Activated CD8-positive, alpha-beta memory T cell treated with anti-CD3 and anti-CD28 coated beads, Interleukin-2, amount 50 U/mL, for 1 hour (primary cell): ENCODE results near the gene SH3PXD2A.
A peak's percentile ranks its signal among the peaks of the same experiment; 100 is the strongest.

Experiments
- DNase-seq: peaks from one replicate; pipeline ENCODE4 v3.0.0-alpha.2; 2020; ENCODE audit errors: extremely low read depth

Gene SH3PXD2A

GRCh38 chr10:103724074-103724473, 131.3 kb downstream of the SH3PXD2A start:
- DNase-seq = no peak

GRCh38 chr10:103723557-103723956, 131.8 kb downstream of the SH3PXD2A start:
- no peak for DNase-seq

GRCh38 chr10:103722632-103723031, 132.7 kb downstream of the SH3PXD2A start:
- no peak for DNase-seq

DNA sequence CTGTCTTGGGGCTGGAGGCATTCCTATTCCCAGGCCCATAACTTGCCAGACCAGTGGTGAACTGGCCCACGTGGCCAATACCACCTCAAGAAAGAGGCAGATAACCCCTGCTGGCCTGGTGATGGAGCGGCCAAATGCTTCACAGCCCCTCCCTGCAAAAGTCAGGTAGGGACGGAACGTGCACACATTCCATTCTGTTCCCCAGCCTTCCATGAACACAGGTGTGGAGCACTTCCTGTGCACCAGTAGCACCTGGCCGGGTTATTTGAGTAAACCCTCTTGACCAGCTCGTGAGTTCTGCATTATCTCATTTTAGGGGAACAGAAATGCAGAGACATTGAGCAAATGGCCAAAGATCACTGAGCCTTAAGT, 134.4 kb downstream of the SH3PXD2A start:
- DNase-seq = no peak

DNA sequence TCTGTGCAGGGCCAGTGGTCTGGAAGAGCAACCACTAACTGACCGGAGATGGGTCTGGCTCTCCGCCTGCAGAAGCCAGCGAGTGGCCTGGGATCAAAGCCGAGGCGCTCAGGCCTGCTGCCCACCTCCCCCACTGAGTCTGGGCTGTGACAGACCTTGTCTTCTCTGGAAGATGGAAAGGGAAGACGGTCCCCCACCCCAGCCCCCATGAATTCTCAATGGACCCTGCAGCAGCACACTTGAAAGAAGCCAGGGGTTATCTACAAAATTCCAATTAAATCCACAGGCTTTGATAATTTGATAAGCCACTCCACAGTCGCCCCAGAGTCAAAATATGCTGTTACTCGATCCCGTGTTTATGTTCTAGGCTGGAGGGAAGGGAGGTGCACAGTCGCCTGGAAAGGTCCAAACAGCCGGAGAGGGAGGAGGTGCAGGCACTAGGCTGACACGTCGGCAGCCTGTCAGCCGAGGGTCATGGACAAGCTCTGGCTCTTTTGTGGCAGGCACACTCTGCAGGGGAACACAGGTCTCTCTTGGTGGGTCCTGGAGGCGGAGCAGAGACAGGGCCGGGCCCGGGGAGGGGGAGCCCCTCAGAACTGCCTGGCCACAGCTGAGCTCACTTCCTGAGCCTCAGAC, 134.9 kb downstream of the SH3PXD2A start:
- DNase-seq = no peak

- DNase-seq = no peak
Measured at GRCh38 chr10:103719036-103719435, 136.3 kb downstream of the SH3PXD2A start.

GRCh38 chr10:103718247-103718620, 137.1 kb downstream of the SH3PXD2A start:
- DNase-seq = no peak

DNA sequence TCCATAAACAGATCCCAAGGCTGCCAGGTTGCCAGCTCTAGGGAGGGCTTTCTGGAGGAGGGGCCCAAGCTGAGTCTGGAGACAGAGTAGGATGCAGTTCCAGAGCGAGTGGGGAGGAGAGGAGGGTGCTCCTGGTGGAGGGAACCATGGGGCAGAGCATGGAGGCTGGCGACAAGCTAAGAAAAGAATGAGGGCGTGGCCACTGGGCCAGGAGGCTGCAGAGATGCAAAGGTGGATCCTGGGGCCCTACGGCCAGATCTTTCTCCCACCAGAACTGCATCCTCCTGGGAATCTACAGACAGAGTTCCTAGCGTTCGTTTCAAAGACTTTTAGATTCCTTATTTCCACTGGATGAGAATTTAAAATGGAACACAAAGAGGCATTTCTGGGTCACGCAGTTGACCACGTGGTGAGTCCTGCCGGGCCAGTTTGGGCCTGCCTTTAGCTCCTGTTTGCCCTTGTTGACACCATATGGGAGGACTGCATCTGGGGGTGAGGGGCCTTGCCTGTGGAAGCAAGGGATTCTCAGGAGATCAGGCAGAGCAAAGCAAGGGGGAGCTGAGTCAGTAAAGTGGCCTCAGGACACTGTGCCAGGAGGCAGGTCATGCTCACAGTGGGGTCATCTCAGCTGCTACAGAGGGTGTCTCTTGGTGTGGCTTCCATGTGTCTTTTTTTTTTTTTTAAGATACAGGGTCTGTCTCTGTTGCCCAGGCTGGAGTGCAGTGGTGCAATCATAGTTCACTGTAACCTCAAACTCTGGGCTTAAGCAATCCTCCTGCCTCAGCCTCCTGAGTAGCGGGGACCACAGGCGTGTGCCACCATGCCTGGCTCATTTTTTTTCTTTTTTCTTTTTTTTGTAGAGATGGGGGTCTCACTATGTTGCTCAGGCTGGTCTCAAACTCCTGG, 137.8 kb downstream of the SH3PXD2A start:
- DNase-seq = no peak

DNA sequence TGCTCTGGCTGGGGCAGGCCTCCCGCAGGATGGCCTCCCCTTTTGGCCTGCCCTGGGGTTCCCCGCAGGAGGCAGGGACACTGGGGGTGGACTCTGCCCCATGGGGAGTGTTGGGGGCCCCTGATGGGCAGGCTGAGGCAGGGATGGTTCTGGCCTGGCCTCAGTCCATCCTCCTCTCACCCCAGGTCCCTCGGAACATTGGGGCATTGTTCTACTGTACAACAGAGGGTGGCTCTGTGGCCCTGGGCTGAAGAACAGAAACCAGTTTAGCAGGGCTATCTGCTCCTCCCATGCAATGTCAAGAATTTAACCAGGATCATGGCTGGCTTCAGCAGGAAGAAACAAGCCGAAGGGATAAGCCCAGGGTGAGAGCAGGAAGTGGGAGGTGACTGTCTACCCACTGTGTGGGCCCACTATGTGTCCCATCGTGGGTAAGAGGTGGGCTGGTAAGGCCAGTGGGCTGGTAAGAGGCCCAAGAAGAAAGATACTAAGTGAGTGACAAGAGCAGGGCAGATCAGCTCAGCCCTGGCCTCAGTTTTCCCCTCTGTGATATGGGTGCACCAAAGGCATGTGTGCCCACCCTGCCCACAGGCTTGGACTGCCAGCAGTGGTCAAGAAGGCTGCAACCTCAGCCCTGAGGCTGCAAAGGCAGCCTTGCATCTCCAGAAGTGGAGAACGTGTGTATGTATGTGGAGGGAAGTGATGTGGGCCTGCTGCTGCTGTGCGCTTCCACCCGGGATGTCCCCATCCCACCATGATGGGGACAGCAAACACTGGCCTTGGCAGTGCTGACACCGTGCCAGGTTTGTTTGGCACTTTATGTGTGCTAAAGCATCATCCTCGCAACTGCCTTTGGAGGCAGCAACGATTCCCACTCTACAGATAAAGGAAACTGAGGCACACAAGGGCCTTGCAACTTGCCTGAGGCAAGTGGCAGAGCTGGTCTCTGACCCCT, 138.9 kb downstream of the SH3PXD2A start:
- DNase-seq = no peak

GRCh38 chr10:103715430-103715829, 139.9 kb downstream of the SH3PXD2A start:
- no peak for DNase-seq

GRCh38 chr10:103714232-103714891, 141.0 kb downstream of the SH3PXD2A start:
- no peak for DNase-seq

DNA sequence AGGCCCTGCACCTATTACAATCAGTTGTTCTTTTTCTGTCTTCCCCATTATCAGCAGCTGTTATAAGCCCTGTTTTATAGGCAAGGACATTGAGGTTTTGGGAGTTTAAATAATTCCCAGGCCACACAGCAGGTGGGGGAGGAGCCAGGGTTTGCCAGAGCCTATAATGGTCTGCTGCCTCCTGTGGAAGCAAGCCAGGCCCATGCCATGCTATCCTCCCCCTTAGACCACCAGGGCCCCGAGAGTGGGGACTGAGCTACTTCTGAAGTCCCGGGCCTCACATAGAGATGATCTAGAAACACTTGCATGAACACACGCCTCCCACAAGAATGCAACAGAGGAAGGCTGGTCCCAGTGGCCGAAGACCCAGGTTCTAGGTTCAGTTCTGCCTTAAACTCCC, 141.7 kb downstream of the SH3PXD2A start:
- DNase-seq = no peak

GRCh38 chr10:103712898-103713498, 142.4 kb downstream of the SH3PXD2A start:
- peak; percentile 40 for DNase-seq

- DNase-seq = no peak
Measured at GRCh38 chr10:103712146-103712545, 143.2 kb downstream of the SH3PXD2A start.

DNA sequence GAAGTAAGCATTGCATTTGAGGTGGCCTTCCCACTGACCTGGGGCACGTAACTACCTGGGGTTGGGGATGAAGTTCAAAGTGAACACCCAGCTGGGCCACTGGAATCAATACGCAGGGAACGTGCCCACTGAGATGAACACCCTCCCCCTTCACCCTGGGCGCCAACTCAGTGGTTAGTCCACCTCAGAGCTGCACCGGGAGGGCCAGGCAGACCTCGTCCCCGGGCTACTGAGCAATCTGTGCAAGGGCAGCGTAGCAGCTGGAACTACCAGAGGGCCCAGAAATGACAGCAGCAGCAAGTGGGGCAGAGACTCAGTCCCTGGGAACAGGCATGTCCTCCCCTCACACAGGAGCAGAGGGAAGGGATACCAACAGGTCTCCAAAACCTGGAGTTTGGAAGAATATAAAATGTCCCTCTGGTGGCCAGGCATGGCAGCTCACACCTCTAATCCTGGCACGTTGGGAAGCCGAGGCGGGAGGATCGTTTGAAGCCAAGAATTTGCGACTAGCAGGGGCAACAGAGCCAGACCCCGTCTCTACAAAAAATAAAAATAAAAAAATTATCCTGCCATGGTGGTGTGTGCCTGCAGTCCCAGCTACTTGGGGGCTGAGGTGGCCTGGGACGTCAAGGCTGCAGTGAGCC, 143.9 kb downstream of the SH3PXD2A start:
- no peak for DNase-seq

DNA sequence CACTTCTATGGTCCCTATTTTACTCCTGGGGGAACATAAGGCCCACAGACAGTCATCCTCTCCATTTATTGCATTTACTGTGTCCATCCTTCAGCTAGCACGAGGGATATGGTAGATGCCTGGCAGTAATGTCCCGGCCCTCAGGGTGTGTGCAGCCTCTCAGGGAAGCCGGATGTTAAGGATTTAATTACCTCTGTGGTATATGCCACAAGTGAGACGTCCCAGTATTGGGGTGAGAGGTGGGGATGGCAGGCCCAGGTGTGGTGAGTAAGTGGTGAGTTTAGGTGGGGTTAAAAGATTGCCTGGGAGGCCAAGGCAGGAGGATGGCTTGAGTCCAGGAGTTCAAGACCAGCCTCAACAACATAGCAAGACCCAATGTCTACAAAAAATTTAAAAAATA, 144.9 kb downstream of the SH3PXD2A start:
- DNase-seq = no peak

DNA sequence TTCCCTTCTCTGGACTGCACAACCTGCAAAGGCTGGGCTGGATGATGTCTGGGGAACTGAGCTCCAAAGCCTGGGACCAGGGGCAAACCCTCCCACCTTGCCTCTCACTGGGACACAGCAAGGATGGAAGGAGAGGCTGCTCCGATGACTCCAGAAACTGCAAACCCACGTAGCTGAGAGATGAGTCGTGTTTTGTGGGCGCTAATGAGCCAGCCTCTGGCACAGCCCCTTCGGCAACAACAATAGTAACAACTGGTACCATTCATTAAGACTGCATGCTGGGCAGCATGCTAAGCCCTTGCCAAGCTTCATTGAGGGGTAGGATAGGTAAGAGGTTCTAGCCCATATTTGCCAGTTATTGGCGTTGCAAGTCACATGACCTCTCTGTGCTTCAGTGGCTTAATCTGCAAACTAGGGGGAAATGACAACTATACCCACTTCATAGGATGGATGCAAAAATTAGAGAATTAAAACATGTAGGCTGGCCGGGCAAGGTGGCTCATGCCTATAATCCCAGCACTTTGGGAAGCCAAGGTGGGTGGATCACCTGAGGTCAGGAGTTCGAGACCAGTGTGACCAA, 145.9 kb downstream of the SH3PXD2A start:
- no peak for DNase-seq

GRCh38 chr10:103708627-103709288, 146.6 kb downstream of the SH3PXD2A start:
- no peak for DNase-seq

DNA sequence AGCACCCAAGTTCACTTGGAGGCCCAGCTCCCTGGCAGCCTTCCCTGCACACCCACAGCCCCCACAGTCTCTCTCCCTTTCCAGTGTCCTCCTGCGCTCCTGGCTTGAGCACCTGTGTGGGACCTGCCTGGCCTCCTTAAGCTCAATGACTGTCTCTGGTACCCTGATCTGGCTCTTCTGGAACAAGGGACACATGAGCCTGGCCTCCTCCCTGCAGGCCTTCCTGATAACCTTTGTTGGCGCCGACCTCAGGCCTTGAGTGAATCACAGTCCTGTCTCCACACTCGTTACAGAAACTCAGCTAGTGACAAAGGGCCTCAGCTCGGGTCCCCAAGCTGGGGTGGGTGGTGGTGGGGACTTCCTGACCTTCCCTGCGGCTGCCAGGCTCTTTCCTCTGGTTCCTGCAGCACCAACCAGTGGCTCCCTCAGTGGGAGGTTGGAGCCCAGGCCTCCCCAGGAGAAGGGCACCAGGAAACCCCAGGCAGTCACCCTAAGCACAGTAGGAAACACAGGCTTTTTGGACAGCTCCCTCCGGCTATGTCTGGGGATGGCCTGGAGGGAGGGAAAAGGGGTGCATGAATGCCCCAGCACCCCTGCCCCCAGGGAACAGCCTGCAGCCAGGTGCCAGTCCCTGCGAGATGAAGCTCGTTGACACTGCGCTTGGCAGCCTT, 147.3 kb downstream of the SH3PXD2A start:
- no peak for DNase-seq
